ENCODE data around the gene RAD50.

Gene RAD50

GRCh38 chr5:132647473-132647872 is 90.7 kb downstream of the RAD50 start:
- no peak for ATAC-seq
- TF ChIP-seq ISL1 (CRISPR knock-in tag; IDR thresholded peaks at IDR 0.05), result no peak
- TF ChIP-seq ZC3H10 (CRISPR knock-in tag; IDR thresholded peaks at IDR 0.05), result no peak
- TF ChIP-seq ZNF565 (CRISPR knock-in tag; conservative IDR thresholded peaks at IDR 0.05; ENCODE audit: low read depth), result no peak
- TF ChIP-seq, protein P1, sequence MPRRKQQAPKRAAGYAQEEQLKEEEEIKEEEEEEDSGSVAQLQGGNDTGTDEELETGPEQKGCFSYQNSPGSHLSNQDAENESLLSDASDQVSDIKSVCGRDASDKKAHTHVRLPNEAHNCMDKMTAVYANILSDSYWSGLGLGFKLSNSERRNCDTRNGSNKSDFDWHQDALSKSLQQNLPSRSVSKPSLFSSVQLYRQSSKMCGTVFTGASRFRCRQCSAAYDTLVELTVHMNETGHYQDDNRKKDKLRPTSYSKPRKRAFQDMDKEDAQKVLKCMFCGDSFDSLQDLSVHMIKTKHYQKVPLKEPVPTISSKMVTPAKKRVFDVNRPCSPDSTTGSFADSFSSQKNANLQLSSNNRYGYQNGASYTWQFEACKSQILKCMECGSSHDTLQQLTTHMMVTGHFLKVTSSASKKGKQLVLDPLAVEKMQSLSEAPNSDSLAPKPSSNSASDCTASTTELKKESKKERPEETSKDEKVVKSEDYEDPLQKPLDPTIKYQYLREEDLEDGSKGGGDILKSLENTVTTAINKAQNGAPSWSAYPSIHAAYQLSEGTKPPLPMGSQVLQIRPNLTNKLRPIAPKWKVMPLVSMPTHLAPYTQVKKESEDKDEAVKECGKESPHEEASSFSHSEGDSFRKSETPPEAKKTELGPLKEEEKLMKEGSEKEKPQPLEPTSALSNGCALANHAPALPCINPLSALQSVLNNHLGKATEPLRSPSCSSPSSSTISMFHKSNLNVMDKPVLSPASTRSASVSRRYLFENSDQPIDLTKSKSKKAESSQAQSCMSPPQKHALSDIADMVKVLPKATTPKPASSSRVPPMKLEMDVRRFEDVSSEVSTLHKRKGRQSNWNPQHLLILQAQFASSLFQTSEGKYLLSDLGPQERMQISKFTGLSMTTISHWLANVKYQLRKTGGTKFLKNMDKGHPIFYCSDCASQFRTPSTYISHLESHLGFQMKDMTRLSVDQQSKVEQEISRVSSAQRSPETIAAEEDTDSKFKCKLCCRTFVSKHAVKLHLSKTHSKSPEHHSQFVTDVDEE (CRISPR knock-in tag; IDR thresholded peaks at IDR 0.05), result no peak
- TF ChIP-seq OSR1 (CRISPR knock-in tag; IDR thresholded peaks at IDR 0.05), result no peak
- TF ChIP-seq, protein P2, sequence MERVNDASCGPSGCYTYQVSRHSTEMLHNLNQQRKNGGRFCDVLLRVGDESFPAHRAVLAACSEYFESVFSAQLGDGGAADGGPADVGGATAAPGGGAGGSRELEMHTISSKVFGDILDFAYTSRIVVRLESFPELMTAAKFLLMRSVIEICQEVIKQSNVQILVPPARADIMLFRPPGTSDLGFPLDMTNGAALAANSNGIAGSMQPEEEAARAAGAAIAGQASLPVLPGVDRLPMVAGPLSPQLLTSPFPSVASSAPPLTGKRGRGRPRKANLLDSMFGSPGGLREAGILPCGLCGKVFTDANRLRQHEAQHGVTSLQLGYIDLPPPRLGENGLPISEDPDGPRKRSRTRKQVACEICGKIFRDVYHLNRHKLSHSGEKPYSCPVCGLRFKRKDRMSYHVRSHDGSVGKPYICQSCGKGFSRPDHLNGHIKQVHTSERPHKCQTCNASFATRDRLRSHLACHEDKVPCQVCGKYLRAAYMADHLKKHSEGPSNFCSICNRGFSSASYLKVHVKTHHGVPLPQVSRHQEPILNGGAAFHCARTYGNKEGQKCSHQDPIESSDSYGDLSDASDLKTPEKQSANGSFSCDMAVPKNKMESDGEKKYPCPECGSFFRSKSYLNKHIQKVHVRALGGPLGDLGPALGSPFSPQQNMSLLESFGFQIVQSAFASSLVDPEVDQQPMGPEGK (CRISPR knock-in tag; IDR thresholded peaks at IDR 0.05; ENCODE audit: borderline replicate concordance), result no peak
- TF ChIP-seq, protein P3, sequence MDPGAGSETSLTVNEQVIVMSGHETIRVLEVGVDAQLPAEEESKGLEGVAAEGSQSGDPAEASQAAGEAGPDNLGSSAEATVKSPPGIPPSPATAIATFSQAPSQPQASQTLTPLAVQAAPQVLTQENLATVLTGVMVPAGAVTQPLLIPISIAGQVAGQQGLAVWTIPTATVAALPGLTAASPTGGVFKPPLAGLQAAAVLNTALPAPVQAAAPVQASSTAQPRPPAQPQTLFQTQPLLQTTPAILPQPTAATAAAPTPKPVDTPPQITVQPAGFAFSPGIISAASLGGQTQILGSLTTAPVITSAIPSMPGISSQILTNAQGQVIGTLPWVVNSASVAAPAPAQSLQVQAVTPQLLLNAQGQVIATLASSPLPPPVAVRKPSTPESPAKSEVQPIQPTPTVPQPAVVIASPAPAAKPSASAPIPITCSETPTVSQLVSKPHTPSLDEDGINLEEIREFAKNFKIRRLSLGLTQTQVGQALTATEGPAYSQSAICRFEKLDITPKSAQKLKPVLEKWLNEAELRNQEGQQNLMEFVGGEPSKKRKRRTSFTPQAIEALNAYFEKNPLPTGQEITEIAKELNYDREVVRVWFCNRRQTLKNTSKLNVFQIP (CRISPR knock-in tag; IDR thresholded peaks at IDR 0.05; ENCODE audit: borderline replicate concordance, low read depth), result no peak
- TF ChIP-seq PPARA (CRISPR knock-in tag; IDR thresholded peaks at IDR 0.05; ENCODE audit: borderline replicate concordance), result no peak
- no peak for TF ChIP-seq ZNF70 (CRISPR knock-in tag; IDR thresholded peaks at IDR 0.05)
- TF ChIP-seq, protein P4, sequence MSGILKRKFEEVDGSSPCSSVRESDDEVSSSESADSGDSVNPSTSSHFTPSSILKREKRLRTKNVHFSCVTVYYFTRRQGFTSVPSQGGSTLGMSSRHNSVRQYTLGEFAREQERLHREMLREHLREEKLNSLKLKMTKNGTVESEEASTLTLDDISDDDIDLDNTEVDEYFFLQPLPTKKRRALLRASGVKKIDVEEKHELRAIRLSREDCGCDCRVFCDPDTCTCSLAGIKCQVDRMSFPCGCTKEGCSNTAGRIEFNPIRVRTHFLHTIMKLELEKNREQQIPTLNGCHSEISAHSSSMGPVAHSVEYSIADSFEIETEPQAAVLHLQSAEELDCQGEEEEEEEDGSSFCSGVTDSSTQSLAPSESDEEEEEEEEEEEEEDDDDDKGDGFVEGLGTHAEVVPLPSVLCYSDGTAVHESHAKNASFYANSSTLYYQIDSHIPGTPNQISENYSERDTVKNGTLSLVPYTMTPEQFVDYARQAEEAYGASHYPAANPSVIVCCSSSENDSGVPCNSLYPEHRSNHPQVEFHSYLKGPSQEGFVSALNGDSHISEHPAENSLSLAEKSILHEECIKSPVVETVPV (CRISPR knock-in tag; IDR thresholded peaks at IDR 0.05), result no peak
- no peak for TF ChIP-seq BACH2 (CRISPR knock-in tag; IDR thresholded peaks at IDR 0.05; ENCODE audit: borderline replicate concordance)
- no peak for TF ChIP-seq ZNF8 (CRISPR knock-in tag; IDR thresholded peaks at IDR 0.05)
- TF ChIP-seq, protein P5, sequence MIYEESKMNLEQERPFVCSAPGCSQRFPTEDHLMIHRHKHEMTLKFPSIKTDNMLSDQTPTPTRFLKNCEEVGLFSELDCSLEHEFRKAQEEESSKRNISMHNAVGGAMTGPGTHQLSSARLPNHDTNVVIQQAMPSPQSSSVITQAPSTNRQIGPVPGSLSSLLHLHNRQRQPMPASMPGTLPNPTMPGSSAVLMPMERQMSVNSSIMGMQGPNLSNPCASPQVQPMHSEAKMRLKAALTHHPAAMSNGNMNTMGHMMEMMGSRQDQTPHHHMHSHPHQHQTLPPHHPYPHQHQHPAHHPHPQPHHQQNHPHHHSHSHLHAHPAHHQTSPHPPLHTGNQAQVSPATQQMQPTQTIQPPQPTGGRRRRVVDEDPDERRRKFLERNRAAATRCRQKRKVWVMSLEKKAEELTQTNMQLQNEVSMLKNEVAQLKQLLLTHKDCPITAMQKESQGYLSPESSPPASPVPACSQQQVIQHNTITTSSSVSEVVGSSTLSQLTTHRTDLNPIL (CRISPR knock-in tag; IDR thresholded peaks at IDR 0.05; ENCODE audit: low read depth), result no peak
- no peak for TF ChIP-seq ZFP30 (CRISPR knock-in tag; IDR thresholded peaks at IDR 0.05)
- no peak for TF ChIP-seq GLIS3 (CRISPR knock-in tag; IDR thresholded peaks at IDR 0.05)
- no peak for TF ChIP-seq TCF4 (CRISPR knock-in tag; IDR thresholded peaks at IDR 0.05; ENCODE audit: borderline replicate concordance)

GRCh38 chr5:132648355-132648754 is 91.6 kb downstream of the RAD50 start:
- ATAC-seq, result no peak

More at GRCh38 chr5:132648355-132648754, 91.6 kb downstream of the RAD50 start:
- no peak for TF ChIP-seq PPARA (CRISPR knock-in tag; IDR thresholded peaks at IDR 0.05; ENCODE audit: borderline replicate concordance)
- no peak for TF ChIP-seq ZC3H10 (CRISPR knock-in tag; IDR thresholded peaks at IDR 0.05)
- no peak for TF ChIP-seq ZFP30 (CRISPR knock-in tag; IDR thresholded peaks at IDR 0.05)
- TF ChIP-seq SNAI2 (CRISPR knock-in tag; IDR thresholded peaks at IDR 0.05), result no peak
- TF ChIP-seq OSR1 (CRISPR knock-in tag; IDR thresholded peaks at IDR 0.05), result no peak
- no peak for TF ChIP-seq CSDC2 (CRISPR knock-in tag; IDR thresholded peaks at IDR 0.05)
- TF ChIP-seq ZNF565 (CRISPR knock-in tag; conservative IDR thresholded peaks at IDR 0.05; ENCODE audit: low read depth), result no peak
- TF ChIP-seq, protein P4 (CRISPR knock-in tag; IDR thresholded peaks at IDR 0.05), result no peak
- TF ChIP-seq ZNF8 (CRISPR knock-in tag; IDR thresholded peaks at IDR 0.05), result no peak
- TF ChIP-seq ESRRG (CRISPR knock-in tag; IDR thresholded peaks at IDR 0.05), result no peak
- no peak for TF ChIP-seq RARB (CRISPR knock-in tag; IDR thresholded peaks at IDR 0.05)
- TF ChIP-seq ZNF70 (CRISPR knock-in tag; IDR thresholded peaks at IDR 0.05), result no peak
- no peak for TF ChIP-seq ISL1 (CRISPR knock-in tag; IDR thresholded peaks at IDR 0.05)
- TF ChIP-seq, protein P5 (CRISPR knock-in tag; IDR thresholded peaks at IDR 0.05; ENCODE audit: low read depth), result no peak

Data from SK-N-SH treated with all-trans-retinoic acid at 6 μM for 48 hours (cell line).